Breast epithelium (tissue), 4 donors: ENCODE measurements around the gene UQCRQ. TPM values are rescaled to one million over a fixed set of nuclear protein-coding genes. Genes with fewer than 3 reads are reported as not detected.

ENCODE experiments used
- DNase-seq, 2 donors: peaks; one replicate each; pipeline ENCODE4 v3.0.0-alpha.2; 2019; ENCODE audit warnings: low spot score in 2 of 2
- H3K27ac ChIP-seq, 2 donors: fragments of 200-600 bp; sonication (generic) in 1 of 2; one replicate each; pipeline ENCODE4 v1.5.1; 2016 to 2019; ENCODE audit warnings: mild to moderate bottlenecking in 1 of 2
- H3K27me3 ChIP-seq, 2 donors: fragments of 200-600 bp; sonication (generic) in 1 of 2; one replicate each; pipeline versions ENCODE4 v1.5.1 to v1.6.0; 2017 to 2019; ENCODE audit warnings: control low read depth in 1 of 2, mild to moderate bottlenecking in 1 of 2
- H3K36me3 ChIP-seq: fragments of 200-600 bp; one replicate; pipeline ENCODE4 v1.5.1; 2019
- H3K4me1 ChIP-seq, 2 donors: fragments of 200-600 bp; sonication (generic); one replicate each; pipeline ENCODE4 v1.5.1; 2016 to 2019; ENCODE audit warnings: control low read depth in 1 of 2
- H3K4me3 ChIP-seq, 3 donors: fragments of 200-600 bp; sonication (generic); 1 replicate in 2 of 3; 2 replicates in 1 of 3; pipeline ENCODE4 v1.5.1; 2016 to 2019; ENCODE audit warnings: mild to moderate bottlenecking in 3 of 3, moderate library complexity in 2 of 3
- H3K9me3 ChIP-seq, 2 donors: fragments of 200-600 bp; sonication (generic) in 1 of 2; one replicate each; pipeline ENCODE4 v1.5.1; 2016 to 2019; ENCODE audit warnings: control low read depth in 1 of 2
- POLR2A ChIP-seq: fragments of 450-650 bp; IDR thresholded peaks from one replicate; pipeline ENCODE4 v1.6.1; 2016; ENCODE audit warnings: antibody characterized with exemption, mild to moderate bottlenecking, moderate library complexity
- POLR2AphosphoS5 ChIP-seq, 3 donors: sonication (generic); formaldehyde crosslinking; IDR thresholded peaks; one replicate each; pipeline ENCODE4 v1.6.1; 2017; ENCODE audit warnings: antibody characterized with exemption in 3 of 3
- intact Hi-C: fragments of 100-400 bp; cut with DNase I; formaldehyde crosslinking; loops from one replicate; pipeline ENCODE4 v1.15.1; 2023; ENCODE audit warnings: low total_unique reads
- total RNA-seq, 3 donors: library from RNA; depleted of rRNA; stranded (reverse); fragments of >200 nt; gene quantifications; one replicate each; pipeline ENCODE4 v1.1.0, GENCODE V29; 2016
- TF ChIP-seq, protein P1 (sequence below), 3 donors: fragments of 450-650 bp; IDR thresholded peaks; one replicate each; pipeline ENCODE4 v1.5.1; 2016 to 2017; ENCODE audit warnings: antibody characterized with exemption in 3 of 3, mild to moderate bottlenecking in 3 of 3, moderate library complexity in 3 of 3

Gene UQCRQ
- total RNA-seq, 3 donors from 2014 or later, result 106 to 184 (median 150) TPM

DNA sequence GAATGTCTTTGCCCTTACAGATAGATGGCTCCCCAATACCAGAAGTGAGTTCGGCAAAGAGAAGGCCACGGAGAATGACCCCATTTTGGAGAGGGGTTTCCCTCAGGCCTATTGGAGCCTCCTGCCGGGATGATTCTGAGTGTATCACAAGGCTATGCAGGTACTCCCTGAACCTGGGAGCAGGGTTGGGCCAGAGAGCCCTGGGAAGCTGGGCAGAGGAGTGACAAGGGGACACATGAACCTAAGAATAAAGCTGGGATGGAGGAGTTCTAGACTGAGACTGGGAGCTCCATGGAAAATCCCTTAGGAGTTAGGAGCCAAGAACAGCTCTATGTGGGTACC is 7.5 kb downstream of the UQCRQ start:
- Histone ChIP-seq H3K36me3 (no peaks in the 10 kb centered on the region), H3K4me1 (no peaks in the 10 kb centered on the region), H3K4me3 (no peak overlapping the region), H3K9me3 (no peaks in the 10 kb centered on the region), H3K27me3 (no peaks in the 10 kb centered on the region), H3K27ac (no peak overlapping the region)
- intact Hi-C loops, result no loop called here
- DNase-seq, result no peak
- TF ChIP-seq POLR2A, result no peak
- TF ChIP-seq, protein P1, sequence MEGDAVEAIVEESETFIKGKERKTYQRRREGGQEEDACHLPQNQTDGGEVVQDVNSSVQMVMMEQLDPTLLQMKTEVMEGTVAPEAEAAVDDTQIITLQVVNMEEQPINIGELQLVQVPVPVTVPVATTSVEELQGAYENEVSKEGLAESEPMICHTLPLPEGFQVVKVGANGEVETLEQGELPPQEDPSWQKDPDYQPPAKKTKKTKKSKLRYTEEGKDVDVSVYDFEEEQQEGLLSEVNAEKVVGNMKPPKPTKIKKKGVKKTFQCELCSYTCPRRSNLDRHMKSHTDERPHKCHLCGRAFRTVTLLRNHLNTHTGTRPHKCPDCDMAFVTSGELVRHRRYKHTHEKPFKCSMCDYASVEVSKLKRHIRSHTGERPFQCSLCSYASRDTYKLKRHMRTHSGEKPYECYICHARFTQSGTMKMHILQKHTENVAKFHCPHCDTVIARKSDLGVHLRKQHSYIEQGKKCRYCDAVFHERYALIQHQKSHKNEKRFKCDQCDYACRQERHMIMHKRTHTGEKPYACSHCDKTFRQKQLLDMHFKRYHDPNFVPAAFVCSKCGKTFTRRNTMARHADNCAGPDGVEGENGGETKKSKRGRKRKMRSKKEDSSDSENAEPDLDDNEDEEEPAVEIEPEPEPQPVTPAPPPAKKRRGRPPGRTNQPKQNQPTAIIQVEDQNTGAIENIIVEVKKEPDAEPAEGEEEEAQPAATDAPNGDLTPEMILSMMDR (IDR thresholded peaks at IDR 0.05), result no peak
- no peak for TF ChIP-seq POLR2AphosphoS5 (IDR thresholded peaks at IDR 0.05)

DNA sequence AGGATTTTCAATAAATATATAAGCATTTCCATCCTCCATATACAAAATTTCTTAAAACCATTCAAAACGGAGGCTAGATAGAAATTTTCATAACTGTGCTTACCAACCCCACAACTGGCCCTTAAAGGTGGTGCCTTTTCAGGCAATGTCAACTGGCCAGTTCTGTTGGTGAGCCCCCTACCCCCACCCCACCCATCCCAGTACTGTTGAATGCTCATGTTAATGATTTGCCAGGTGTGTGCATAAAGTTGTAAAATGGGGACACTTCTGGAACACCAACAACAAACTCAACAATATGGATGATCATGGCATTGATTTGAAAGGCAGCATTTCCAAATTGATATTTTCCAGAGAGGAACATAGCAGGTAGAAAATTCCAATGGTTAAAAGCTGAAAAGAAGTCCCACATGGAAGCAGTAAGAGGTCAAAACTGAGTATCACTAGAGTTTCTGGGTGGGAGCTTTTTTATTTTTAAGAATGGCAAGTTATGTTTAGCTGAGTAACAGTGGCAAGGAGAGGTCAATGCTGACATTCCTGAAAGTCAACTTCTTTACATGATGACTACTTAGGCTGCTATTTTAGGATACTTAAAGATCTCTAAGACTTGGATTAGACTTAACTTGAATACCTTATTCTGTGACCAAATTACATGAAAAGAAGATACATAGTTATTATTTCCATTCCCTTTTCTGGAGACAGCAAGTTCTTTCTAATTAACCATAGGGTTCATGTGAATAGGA is 9.7 kb downstream of the UQCRQ start:
- Histone ChIP-seq H3K4me1 (no peaks in the 10 kb centered on the region), H3K4me3 (no peak overlapping the region), H3K9me3 (no peaks in the 10 kb centered on the region), H3K27me3 (no peaks in the 10 kb centered on the region), H3K36me3 (no peaks in the 10 kb centered on the region), H3K27ac (no peak overlapping the region)
- no peak for DNase-seq
- intact Hi-C loops, result no loop called here
- TF ChIP-seq POLR2A, result no peak
- TF ChIP-seq, protein P1 (IDR thresholded peaks at IDR 0.05), result no peak
- no peak for TF ChIP-seq POLR2AphosphoS5 (IDR thresholded peaks at IDR 0.05)

- Histone ChIP-seq H3K4me1 (no peaks in the 10 kb centered on the region), H3K27me3 (no peaks in the 10 kb centered on the region), H3K36me3 (no peaks in the 10 kb centered on the region), H3K27ac (no peak overlapping the region), H3K9me3 (no peaks in the 10 kb centered on the region), H3K4me3 (no peak overlapping the region)
- no peak for DNase-seq
- TF ChIP-seq, protein P1 (IDR thresholded peaks at IDR 0.05), result no peak
- TF ChIP-seq POLR2AphosphoS5 (IDR thresholded peaks at IDR 0.05) (no peak), POLR2A (no peak)
- intact Hi-C loops, result no loop called here
Observed at GRCh38 chr5:132877466-132877865, 11.0 kb downstream of the UQCRQ start.

DNA sequence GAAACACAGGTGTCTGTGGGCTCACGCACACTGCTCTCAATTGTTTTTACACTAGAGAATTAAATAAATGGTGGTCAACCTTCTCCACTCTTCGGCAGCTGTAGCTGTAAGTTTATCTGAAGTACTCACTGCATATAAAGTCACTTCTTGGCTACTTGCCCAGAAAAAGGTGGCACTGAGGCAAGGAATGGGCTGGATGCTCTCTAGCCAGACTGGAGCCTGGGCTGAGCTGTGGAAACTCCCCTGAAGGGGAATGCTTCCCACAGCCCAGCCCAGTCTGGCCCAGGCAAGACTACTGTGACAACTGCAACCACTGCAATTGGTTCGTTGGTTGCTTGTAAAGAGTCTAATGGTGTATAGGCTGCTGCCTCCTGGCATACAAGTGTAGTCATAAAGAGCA is 11.5 kb downstream of the UQCRQ start:
- intact Hi-C loops, result no loop called here
- Histone ChIP-seq H3K9me3 (no peaks in the 10 kb centered on the region), H3K36me3 (no peaks in the 10 kb centered on the region), H3K27me3 (no peaks in the 10 kb centered on the region), H3K4me3 (no peak overlapping the region), H3K4me1 (no peaks in the 10 kb centered on the region), H3K27ac (no peak overlapping the region)
- TF ChIP-seq POLR2A (no peak), POLR2AphosphoS5 (IDR thresholded peaks at IDR 0.05) (no peak)
- TF ChIP-seq, protein P1 (IDR thresholded peaks at IDR 0.05), result no peak
- DNase-seq, result no peak

DNA sequence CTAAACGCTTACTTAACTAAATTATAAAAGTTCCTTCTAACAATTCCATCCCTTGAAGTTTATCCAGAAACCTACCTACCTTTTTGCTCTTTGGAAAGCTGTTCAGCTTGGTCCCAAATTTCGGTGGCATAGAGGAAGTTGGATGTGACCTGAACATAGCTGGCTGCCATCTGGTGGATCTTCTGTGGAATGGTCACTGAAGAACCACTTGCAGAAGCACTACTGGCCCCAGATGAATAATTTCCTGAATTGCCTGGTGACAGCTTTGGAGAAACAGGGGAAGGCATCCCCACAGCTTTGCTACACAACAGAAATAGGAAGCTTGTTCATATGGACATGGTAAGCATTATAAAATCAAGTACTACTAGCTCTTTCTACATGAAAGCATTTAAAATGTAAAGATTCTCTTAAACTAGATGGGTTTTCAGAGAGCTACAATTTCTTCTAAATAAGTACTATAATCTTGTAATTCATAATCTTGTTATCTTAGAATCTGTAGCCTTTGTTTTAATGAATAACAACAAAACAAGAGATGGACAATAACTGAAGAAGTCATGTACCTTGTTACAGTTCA is 16.9 kb downstream of the UQCRQ start:
- intact Hi-C loops, result loop anchor here (2.0 kb wide), 1 partner anchor 55 kb away; no protein-coding TSS in a partner anchor
- Histone ChIP-seq H3K9me3 (no peaks in the 10 kb centered on the region), H3K27ac (no peak overlapping the region), H3K4me3 (no peak overlapping the region), H3K27me3 (no peaks in the 10 kb centered on the region), H3K4me1 (no peaks in the 10 kb centered on the region), H3K36me3 (peaks cover 6% of the 10 kb centered on the region)
- peak in 1 of 2 donors; percentile 39 for DNase-seq
- TF ChIP-seq POLR2A (no peak), POLR2AphosphoS5 (IDR thresholded peaks at IDR 0.05) (peak in 1 of 3 donors; percentile 52)
- TF ChIP-seq, protein P1 (IDR thresholded peaks at IDR 0.05), result peak; percentile 49 to 67 (median 62)
